ENCODE results near the gene DEFB132.
A peak's percentile ranks its signal among the peaks of the same experiment; 100 is the strongest.
"Not testable (repeated sequence)": the region's sequence is repeated elsewhere in the genome, so short reads cannot be mapped to it uniquely, and the experiment has no call there.

DEFB132 gene

DNA sequence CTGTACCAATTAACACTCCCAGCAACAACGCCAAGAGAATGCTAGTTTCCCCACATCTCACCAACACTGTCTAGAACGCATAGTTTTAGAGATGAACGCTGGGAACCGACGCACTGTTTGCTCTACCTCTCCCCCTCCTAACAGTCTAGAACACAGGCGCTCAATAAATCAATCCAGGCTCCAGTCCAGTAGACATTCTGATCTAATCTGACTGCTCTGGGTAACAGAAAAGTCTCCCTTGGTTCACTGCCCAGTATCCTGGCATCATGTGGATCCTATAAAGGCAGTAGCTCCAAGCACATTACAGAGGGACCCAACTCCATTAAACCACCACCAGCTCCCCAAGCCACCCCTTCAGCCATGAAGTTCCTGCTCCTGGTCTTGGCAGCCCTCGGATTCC is at the start of gene DEFB132:
Gene DEFB132, plus strand, starts transcription at position 306 of the 400 bp plus-strand sequence. Its CDS starts 55 bp downstream, at position 361.
- no peak for DNase-seq (ENCODE audit: low read depth in 2 of 2)

GRCh38 chr20:208942-209566 is 48.5 kb upstream of the DEFB132 start:
- DNase-seq (ENCODE audit: low read depth in 2 of 2) = peak; percentile 32 to 36

GRCh38 chr20:210809-211502 is 46.6 kb upstream of the DEFB132 start:
- no peak for DNase-seq (ENCODE audit: low read depth in 2 of 2)

- DNase-seq (ENCODE audit: low read depth in 2 of 2) = no peak
These were observed 43.1 kb upstream of the DEFB132 start for GRCh38 chr20:214383-214782.

GRCh38 chr20:215796-216195 is 41.7 kb upstream of the DEFB132 start:
- DNase-seq (ENCODE audit: low read depth in 2 of 2) = no peak

GRCh38 chr20:217266-217665 is 40.3 kb upstream of the DEFB132 start:
- DNase-seq (ENCODE audit: low read depth in 2 of 2) = no peak

- DNase-seq (ENCODE audit: low read depth in 2 of 2) = no peak
These were observed 38.0 kb upstream of the DEFB132 start for GRCh38 chr20:219290-220115.

DNA sequence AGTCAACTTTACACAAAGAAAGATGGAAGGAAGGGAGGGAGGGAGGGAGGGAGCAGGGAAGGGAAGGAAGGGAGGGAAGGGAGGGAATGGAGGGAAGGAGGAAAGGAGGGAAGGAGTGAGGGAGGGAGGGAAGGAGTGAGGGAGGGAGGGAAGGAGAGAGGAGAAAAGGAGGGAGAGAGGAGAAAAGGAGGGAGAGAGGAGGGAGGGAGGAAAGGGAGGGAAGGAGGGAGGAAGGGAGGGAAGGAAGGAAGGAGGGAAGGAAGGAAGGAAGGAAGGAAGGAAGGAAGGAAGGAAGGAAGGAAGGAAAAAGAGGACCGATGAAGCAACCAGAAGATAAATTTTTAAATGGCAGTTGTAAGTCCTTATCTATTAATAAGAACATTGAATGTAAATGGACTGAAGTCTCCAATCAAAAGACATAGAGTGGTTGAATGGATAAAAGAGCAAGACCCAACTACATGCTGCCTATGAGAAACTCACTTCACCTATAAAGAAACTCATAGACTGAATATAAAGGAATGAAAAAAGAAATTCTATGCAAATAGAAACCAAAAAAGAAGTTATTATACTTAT is 36.2 kb upstream of the DEFB132 start:
- DNase-seq (ENCODE audit: low read depth in 2 of 2) = no peak

DNA sequence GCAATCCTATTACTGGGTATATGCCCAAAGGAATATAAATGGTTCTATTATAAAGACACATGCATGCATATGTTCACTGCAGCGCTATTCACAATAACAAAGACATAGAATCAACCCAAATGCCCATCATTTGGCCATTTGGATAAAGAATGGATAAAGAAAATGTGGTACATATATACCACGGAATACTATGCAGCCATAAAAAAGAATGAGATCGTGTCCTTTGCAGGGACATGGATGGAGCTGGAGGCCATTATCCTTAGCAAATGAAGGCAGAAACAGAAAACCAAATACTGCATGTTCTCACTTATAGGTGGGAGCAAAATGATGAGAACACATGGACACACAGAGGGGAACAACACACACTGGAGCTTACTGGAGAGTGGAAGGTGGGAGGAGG is 31.6 kb upstream of the DEFB132 start:
- not testable (repeated sequence) for DNase-seq (ENCODE audit: low read depth in 2 of 2)

DNA sequence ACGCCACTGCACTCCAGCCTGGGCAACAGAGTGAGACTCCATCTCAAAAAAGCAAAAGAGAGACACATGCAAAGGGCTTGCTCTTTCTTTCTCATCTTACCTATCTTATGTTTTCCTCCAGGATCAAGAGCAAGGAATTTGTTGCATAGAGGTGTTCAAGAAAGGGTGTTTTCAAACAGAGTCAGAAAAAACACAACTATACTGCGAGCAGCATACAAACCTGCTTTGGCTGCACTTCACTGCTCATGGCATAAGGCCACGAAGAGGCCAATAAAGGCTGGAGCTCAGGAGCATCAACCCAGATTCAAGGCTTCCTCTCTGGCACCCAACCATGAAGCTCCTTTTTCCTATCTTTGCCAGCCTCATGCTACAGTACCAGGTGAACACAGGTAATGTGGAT is 30.6 kb upstream of the DEFB132 start, which contains the start of gene DEFB129:
Gene DEFB129, plus strand, starts transcription at position 301 of the 400 bp plus-strand sequence. Its CDS starts 31 bp downstream, at position 332.
- DNase-seq (ENCODE audit: low read depth in 2 of 2) = no peak

DNA sequence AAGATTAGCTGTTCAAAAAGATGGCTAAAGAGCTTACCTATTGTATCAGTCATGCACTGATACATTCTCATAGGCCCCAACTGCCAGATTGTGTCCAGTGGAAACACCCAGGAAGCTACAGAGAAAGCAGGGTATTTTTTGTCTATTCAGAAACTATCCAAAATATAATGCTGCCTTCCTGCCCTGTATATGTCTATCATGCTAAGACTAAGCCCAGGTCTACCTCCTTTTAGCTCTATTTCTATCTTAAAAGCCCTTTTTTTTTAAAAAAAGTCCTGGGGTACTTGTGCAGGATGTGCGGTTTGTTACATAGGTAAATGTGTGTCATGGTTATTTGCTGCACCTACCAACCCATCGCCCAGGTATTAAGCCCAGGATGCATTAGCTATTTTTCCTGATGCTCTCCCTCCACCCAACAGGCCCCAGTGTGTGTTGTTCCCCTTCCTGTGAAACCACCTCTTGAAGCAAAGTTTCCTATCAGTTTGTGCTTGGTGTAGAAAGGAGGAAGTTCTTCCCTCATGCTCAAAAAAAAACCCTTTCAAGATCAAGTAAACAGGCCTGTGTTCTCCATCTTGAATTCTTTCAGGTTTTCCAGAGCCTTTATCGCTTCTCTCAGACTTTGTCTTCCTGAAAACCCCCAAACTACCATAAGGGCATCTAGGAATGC is 30.0 kb upstream of the DEFB132 start:
- no peak for DNase-seq (ENCODE audit: low read depth in 2 of 2)

GRCh38 chr20:235891-236290 is 21.6 kb upstream of the DEFB132 start:
- DNase-seq (ENCODE audit: low read depth in 2 of 2) = no peak

DNA sequence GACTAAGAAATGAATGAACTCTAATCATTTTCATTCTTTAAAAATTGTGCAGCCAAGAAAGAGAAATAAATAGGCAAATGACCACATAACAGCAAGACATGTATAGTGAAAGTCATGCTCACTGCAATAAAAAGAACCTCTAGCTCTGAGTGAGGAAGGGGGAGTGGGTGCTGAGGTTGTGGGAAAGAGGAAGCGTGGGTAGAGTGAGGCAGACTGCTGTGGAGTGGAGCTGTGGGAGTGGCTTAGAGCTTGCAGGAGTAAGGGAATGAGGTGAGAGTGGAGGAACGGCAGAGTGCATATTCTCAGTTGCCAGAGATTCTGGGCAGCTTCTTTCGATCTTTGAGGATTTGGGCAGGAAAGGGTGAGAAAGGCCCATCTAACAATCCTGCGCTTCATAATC is 20.0 kb upstream of the DEFB132 start:
- no peak for DNase-seq (ENCODE audit: low read depth in 2 of 2)

GRCh38 chr20:237929-238328 is 19.6 kb upstream of the DEFB132 start:
- no peak for DNase-seq (ENCODE audit: low read depth in 2 of 2)

DNA sequence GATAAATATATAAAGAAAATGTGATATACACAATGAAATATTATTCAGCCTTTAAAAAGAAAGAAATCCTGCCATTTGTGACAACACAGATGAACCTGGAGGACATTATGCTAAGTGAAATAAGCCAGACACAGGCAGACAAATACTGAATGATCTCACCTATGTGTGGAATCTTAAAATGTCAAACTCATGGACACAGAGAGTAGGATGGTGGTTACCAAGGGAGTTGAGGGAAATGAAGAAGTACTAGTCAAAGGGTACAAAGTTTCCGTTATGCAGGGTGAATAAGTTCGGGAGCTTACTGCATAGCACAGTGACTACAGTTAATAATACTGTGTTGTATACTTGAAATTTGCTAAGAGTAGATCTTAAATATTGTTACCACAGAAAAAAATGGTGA is 14.6 kb upstream of the DEFB132 start:
- no peak for DNase-seq (ENCODE audit: low read depth in 2 of 2)

GRCh38 chr20:251354-251753 is 6.2 kb upstream of the DEFB132 start:
- no peak for DNase-seq (ENCODE audit: low read depth in 2 of 2)

DNA sequence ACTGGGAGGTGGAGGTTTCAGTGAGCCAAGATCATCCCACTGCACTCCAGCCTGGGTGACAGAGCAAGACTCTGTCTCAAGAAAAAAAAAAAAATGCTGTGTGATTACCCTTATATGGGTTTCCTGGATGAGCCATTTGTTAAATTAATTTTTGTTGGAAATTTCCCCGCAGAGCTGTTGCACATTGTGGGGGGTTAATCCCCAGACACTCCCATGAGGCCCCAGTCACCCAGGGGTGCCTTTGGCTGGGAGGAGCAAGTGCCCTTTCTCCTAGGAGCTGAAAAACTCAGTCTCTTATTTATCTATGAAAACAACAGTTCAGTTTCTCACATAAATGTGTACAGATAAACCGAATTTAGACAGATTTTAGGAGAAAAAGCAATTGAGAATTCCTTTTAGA is 4.7 kb upstream of the DEFB132 start:
- no peak for DNase-seq (ENCODE audit: low read depth in 2 of 2)

DNA sequence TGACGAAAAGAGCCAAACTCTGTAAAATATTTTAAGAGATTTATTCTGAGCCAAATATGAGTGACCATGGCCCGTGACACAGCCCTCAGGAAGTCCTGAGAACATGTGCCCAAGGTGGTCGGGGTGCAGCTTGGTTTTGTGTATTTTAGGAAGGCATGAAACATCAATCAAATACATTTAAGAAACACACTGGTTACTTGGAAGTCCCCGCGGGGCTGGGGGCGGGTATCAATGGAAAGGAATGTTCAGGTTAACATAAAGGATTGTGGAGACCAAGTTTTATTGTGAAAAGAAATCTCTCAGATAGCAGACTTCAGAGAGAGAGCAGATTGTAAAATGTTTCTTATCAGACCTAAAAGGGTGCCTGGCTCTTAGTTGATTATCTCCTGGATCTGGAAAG is 4.1 kb upstream of the DEFB132 start:
- not testable (repeated sequence) for DNase-seq (ENCODE audit: low read depth in 2 of 2)

DNA sequence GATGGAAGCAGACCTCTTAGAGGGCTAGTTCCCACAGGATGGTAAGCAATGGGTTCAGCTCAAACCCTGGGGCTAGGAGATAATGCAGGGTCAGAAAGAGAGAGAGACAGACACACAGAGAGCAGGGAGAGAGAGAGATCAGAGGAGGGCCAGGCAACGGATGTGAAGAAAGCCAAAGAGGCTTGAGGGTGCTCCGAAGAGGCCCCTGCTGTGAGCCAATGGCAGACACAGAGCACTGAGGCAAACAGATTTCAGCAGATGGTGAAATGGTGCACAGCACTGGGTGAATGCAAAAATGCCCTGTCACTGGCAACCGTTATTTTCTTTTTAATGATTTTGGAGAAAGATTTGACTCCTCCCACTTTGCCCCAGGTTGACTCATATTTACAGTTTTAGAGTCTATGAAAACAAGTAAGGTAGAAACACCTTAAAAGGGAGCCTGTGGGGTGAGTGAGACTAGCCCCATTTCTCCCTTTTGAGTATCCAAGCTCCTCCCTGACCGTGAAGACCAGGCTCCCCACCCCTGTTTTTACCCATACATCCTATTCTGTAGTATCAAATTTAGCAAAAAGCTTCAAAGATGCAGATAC is 840 bp downstream of the DEFB132 start:
- DNase-seq (ENCODE audit: low read depth in 2 of 2) = no peak

GRCh38 chr20:258963-259362 is 1.4 kb downstream of the DEFB132 start:
- DNase-seq (ENCODE audit: low read depth in 2 of 2) = no peak

GRCh38 chr20:259981-260380 is 2.5 kb downstream of the DEFB132 start:
- DNase-seq (ENCODE audit: low read depth in 2 of 2) = no peak

Measured in fibroblast of skin of left quadriceps (primary cell).